RPMI8226 (cell line): ENCODE data around the gene MAP7.
"Not testable (repeated sequence)": the region's sequence is repeated elsewhere in the genome, so short reads cannot be mapped to it uniquely, and the experiment has no call there.

Source experiments
- DNase-seq: peaks from one replicate; pipeline ENCODE4 v3.0.0-alpha.2; 2015

Gene MAP7

GRCh38 chr6:136501514-136501913, 48.7 kb downstream of the MAP7 start:
- no peak for DNase-seq

GRCh38 chr6:136501096-136501495, 49.1 kb downstream of the MAP7 start:
- no peak for DNase-seq

DNA sequence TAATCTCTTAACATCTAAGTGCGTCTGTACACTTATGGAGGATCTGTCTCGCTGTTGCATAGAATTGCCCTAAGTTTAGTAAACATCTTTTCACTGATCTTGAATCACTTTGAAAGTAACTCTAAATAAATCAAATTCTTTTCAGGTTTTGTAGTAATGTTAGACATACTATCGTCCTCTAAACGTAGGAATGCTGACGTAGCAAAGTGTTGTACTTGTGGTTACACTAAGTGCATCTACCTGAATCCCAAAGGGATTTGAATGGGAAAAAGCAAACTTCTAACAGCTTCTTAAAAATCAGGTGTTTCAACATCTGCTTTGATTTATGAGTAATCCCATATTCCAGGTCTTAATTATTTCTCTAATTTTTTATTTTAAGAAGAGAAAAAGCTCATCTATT, 49.8 kb downstream of the MAP7 start:
- DNase-seq = no peak

DNA sequence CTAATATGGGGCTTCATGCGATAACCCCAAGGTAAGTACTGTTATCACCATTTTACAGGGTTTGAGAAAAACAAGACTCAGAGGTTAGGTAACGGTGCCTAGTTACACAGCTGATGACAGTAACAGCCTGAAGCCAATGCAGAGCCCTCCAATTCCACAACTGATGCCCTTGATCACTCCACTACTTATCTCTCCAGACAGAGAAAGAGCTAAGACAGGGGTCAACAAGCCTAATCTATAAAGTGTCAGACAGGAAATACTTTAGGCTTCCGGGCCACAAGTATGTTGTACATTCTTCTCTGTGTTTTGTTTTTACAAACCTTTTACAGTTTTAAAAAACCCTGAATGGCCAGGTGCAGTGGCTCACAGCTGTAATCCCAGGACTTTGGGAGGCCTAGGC, 50.9 kb downstream of the MAP7 start:
- no peak for DNase-seq

DNA sequence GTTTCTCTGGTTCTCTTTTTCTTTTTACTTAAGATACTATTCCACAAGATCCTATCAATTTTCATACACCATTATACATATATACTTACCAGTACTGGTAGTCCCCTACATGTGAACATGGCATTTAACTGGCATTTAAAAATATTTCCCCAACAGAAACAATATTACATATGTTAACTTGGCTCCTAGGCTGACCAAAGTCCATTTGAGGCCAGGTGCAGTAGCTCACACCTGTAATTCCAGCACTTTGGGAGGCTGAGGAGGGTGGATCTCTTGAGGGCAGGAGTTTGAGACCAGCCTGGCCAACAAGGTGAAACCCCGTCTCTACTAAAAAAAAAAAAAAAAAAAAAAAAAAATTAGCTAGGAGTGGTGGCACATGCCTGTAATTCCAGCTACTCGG, 53.8 kb downstream of the MAP7 start:
- DNase-seq = not testable (repeated sequence)

DNA sequence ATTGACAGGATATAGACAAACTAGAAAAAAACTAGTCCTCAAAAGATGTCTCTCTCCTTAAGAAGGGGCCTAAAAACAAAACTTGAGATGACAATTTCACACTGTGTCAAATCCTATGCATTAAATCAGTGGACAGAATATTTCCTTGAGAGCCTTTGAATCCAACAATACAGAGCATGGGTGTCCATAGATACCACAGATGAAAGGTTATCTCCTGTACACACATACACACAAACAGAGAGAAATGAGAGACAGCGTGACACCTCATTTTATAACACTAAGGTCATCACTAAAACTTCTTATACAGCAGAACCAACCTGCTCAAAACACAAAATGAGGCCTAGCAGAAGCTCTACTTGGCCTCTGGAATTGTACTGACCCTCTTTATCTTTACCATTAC, 55.5 kb downstream of the MAP7 start:
- DNase-seq = no peak

DNA sequence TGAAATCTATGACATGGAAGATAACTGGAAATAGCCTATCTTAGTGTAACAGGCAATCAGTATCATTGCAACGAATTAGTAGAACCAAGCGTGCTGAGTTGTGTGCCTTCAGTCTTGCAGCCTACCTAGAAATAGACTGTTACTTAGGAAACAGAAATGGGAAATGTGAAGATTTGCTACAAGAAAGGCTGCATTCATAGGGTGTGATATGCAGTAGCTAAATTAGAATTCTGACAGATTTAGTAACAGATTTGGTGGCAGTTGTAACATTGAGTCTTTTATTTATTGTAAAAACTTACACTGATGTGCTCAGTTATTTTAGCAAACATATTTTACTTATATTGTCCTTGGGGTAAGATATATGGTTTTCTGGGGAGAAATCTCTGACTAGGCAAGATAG, 56.2 kb downstream of the MAP7 start:
- no peak for DNase-seq

- DNase-seq = no peak
Observed at GRCh38 chr6:136492409-136492808, 57.8 kb downstream of the MAP7 start.

GRCh38 chr6:136491754-136492153, 58.5 kb downstream of the MAP7 start:
- no peak for DNase-seq

- no peak for DNase-seq
Observed at GRCh38 chr6:136491251-136491650, 59.0 kb downstream of the MAP7 start.

- not testable (repeated sequence) for DNase-seq
Observed at GRCh38 chr6:136489689-136490033, 60.6 kb downstream of the MAP7 start.

DNA sequence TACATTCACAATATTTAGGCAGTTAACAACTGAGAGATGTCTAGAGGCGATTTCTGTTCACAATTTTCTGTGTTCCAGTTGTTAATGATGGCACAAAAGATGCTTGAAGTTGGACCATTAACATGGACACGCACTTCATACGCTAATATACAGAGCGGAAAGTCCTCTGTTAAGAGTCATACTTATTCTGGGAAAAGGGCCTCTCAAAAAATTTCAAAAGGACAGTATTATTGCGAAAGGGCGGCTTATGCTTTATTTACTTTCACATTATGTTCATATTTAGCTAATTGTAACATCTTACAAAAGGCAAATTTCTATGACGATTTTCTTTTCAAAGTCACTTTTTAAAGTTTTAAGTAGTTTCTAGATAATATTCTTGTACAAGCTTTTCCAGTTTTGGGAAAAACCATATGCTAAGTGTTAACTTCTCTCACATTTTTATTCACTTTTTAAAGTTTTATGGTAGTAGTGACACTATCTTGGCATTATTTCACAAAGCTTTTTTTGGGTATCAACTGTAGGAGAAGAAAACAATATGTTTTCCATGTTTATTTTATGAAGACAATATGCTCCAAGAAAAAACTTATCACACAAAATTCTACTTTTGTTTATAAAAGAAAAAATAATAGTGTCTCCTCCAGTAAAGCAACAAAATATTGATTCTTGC, 62.3 kb downstream of the MAP7 start:
- DNase-seq = no peak

DNA sequence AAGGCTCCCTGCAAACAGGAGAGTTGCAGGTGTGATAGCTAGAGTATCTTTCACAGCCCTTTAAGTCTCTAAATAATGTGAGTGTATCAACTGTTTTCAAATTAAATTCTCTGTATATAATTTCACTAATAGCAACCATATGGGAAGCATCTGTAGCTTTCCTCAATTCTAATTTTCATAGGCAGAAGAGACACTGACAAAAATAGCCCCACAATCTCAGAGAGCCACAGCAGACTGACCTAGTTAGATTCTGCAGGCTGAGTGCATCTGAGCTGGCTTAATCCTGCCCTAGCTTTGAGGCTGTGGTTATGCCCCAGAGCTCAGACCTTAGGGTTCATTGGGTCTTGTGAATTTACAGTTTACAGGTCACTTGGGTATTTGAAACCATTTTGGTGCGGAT, 63.9 kb downstream of the MAP7 start:
- no peak for DNase-seq

GRCh38 chr6:136483906-136484305, 66.3 kb downstream of the MAP7 start:
- no peak for DNase-seq

DNA sequence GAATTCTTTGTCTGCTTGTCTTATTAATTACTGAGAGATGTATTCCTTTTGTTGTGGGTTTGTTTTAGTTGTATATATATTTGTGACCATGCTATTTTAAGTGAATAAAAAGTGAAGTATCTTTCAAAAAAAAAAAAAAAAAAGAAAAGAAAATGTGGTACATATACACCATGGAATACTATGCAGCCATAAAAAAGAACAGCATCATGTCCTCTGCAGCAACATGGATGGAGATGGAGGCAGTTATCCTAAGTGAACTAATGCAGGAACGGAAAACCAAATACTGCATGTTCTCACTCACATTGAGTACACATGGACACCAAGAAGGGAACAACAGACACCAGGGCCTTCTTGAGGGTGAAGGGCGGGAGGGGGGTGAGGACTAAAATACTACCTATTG, 67.2 kb downstream of the MAP7 start:
- DNase-seq = not testable (repeated sequence)

- no peak for DNase-seq
Observed at GRCh38 chr6:136477548-136477947, 72.7 kb downstream of the MAP7 start.

GRCh38 chr6:136475686-136476085, 74.5 kb downstream of the MAP7 start:
- no peak for DNase-seq

DNA sequence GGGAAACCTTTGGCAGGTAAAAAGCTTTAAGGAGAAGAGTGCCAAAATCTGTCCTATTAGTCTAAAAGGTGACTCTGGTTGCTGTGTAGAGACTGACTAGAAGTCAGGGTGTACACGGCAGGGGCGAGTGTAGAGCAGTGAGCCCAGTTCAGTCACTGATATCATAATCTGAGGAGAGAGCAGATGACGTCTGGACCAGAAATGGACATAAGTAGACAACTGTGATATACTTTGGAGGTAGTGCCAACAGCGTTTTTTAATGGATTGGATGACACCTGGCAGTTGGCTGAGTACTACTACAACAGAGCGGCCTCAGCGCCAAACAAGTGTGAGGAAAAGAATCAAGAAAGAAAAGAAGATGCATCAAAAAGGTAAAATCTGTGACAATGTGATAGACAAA, 76.0 kb downstream of the MAP7 start:
- DNase-seq = no peak

DNA sequence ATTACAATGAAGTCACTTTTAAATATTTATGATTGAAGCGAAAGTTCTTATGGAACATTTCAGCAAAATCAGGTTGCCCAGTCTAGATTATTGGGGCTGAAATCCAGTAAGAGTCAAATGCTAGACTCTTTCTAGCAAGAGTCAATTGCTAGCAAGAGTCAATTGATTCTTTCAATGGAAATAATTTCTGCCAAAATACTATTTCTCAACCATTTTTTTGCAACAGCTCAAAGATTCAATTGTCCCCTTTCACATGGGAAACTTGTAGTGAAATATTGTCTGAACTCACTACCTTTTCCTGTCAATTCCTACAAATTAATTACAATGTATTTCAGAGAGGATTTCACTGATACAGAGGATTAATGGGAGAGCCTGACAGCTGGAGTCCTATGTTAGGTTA, 78.3 kb downstream of the MAP7 start:
- DNase-seq = no peak

DNA sequence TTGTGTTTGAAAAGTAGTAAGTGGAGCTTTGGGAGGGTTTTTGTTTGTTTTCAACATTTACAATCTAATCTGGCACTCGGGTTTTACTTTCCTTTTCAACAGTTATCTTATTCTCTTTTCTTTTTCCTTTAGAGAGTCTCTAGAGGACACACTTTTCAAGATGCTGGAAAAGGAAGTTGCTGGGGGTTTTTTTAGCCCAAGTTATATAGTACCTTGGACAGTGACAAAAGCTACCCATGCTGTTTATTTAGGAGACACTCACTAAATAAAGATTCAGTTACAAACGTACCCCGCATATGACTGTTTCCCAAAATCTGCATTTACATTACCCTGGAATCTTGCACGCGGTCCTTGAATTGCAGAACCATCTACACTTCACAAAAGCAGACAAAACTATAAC, 78.8 kb downstream of the MAP7 start:
- no peak for DNase-seq

DNA sequence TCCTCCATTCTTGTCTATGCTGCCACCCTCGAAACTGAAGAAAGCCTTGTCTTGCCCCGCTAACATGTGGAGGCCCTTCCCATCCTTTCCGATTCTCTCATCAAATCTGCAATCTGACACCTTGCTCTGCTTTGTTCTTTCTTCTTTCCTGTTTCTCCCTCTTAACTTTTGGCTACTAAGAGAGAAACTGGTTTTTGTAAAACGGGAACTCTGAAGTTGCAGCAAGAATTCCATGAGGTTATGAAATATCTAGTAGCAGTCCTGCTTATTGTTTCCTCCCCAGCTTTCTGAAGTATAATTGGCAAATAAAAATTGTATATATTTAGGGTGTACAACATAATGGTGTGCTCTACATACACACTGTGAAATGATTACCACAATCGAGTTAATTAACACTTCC, 80.2 kb downstream of the MAP7 start:
- DNase-seq = no peak

DNA sequence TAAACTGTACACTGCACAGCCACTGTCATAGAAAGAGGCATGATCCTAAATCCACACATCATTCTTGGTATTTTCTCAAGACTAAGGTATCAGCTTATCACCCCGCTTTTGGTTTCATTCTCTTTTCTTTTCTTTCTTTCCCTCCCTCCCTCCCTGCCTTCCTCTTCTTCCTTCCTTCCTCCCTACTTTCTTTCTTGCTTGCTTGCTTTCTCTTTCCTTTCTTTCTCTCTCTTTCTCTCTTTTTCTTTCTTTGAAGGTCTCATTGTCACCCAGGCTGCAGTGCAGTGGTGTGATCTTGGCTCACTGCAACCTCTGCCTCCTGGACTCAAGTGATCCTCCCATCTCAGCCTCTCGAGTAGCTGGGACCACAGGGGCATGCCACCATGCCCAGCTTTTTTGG, 81.1 kb downstream of the MAP7 start:
- no peak for DNase-seq

GRCh38 chr6:136468711-136469110, 81.5 kb downstream of the MAP7 start:
- no peak for DNase-seq

GRCh38 chr6:136467186-136467585, 83.0 kb downstream of the MAP7 start:
- no peak for DNase-seq

DNA sequence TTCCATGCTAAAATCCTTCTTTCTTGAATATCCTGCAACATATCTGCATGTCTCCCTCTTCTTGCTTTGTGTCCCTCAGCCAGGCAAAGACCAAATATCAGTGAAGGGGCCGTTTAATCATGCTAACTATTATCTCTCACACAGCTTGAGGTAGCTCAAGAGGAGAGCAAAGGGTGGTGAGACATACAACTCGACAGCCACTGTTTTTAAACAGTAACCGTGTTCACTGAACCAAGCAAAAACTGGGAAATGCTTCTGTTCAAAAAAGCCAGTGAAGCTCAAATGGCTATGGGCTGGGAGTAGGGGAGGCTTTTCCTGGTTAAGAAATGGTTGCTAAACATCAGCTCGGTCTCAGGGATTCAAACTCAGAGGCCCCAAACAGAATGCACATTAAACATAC, 83.4 kb downstream of the MAP7 start:
- no peak for DNase-seq

DNA sequence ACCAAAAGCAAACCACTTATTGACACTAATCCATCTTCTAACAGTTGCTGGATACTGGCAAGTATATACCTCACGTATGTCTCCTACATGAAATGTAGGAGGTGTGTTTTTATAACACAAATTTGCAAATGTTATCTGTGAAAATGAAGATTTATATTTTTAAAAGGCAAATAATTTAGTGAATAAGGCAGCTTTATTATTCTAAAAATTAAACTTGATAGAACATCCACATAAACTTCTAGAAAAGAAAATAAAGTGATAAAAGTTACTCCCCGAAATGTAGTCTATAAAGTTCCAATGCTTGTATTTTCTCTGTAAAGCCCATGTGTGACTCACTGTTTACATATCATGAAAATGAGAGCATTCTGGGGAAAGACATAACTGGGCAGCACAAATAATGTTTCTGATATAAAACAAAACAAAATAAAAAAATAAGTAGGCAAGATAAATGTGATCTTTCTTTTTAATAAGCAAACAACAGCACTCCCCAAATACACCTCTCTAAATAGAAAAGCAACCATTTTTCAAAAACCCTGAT, 84.4 kb downstream of the MAP7 start:
- DNase-seq = no peak
